ENCODE measurements around the gene GAB1. TPM values are rescaled to one million over a fixed set of nuclear protein-coding genes. Genes with fewer than 3 reads are reported as not detected.

The GAB1 gene
- total and polyA plus RNA-seq, 2 of the 8 experiments (the other 6 are each of a cell fraction or from before 2014, with no cell fraction given), result 6.8 to 21.3 TPM

GRCh38 chr4:143289370-143289769 lies 47.3 kb upstream of the GAB1 start:
- Histone ChIP-seq H2BK5ac (ENCODE audit: low read depth, low read length) (no peak overlapping the region), H3K4me2 (ENCODE audit: insufficient read depth in 1 of 2, low read depth in 2 of 2, low read length in 2 of 2) (no peak overlapping the region), H3K14ac (ENCODE audit: insufficient read length) (no peak overlapping the region), H4K5ac (ENCODE audit: insufficient read length, low read depth, low read length) (no peak overlapping the region), H4K20me1 (replicated peaks in 1 of 2; ENCODE audit: control insufficient read depth in 1 of 2, insufficient read depth in 2 of 2, low read length in 2 of 2) (no peaks in the 10 kb centered on the region), H2BK12ac (ENCODE audit: low read depth, low read length) (no peak overlapping the region), H3K4me3 (ENCODE audit: extremely low read depth in 1 of 4, insufficient read depth in 2 of 4, low read depth in 3 of 4, low read length in 4 of 4) (no peak overlapping the region), H2AK5ac (ENCODE audit: low read depth, low read length) (no peak overlapping the region), H3K27me3 (replicated peaks in 1 of 4; ENCODE audit: control insufficient read depth in 3 of 4, extremely low read depth in 1 of 4, insufficient read depth in 3 of 4, low read length in 3 of 4) (no peaks in the 10 kb centered on the region), H2BK15ac (ENCODE audit: low read length) (no peak overlapping the region), H3K79me2 (ENCODE audit: control insufficient read depth in 1 of 2, insufficient read depth in 2 of 2, low read length in 2 of 2) (no peaks in the 10 kb centered on the region), H3K56ac (replicated peaks; ENCODE audit: insufficient read length, low read depth, low read length) (no peak overlapping the region), H2AFZ (ENCODE audit: low read length) (no peak overlapping the region), H3K23me2 (ENCODE audit: low read depth, low read length) (no peaks in the 10 kb centered on the region), H4K91ac (replicated peaks; ENCODE audit: insufficient read length, low read length) (no peak overlapping the region), H3K36me3 (ENCODE audit: control insufficient read depth in 2 of 4, insufficient read depth in 4 of 4, low read length in 3 of 4) (no peaks in the 10 kb centered on the region), H3K18ac (ENCODE audit: extremely low read depth, low read length) (no peak overlapping the region), H2BK20ac (ENCODE audit: low read length) (no peak overlapping the region), H4K8ac (ENCODE audit: extremely low read depth, insufficient read depth, low read length) (no peak overlapping the region), H2BK120ac (replicated peaks; ENCODE audit: low read depth, low read length) (no peak overlapping the region), H3K23ac (ENCODE audit: insufficient read length) (no peak overlapping the region), H3K9me3 (ENCODE audit: insufficient read depth in 2 of 2, low read depth in 1 of 2, low read length in 1 of 2) (no peaks in the 10 kb centered on the region), H3K79me1 (ENCODE audit: low read depth, low read length) (no peaks in the 10 kb centered on the region), H3K4me1 (replicated peaks in 1 of 4; ENCODE audit: control insufficient read depth in 3 of 4, insufficient read depth in 4 of 4, low read length in 3 of 4) (peaks cover 0 to 5% (median 3%) of the 10 kb centered on the region in 4 experiments; a peak in 3 of 7 replicates), H3K4ac (replicated peaks; ENCODE audit: insufficient read length, low read depth, low read length) (no peak overlapping the region), H3K9ac (replicated peaks in 1 of 4; ENCODE audit: extremely low read depth in 1 of 4, low read depth in 3 of 4, low read length in 3 of 4) (no peak overlapping the region), H3K27ac (ENCODE audit: low read depth, low read length) (no peak overlapping the region)
- ChIA-PET CTCF (ENCODE audit: partially characterized antibody) (no interaction called here), POLR2A (ENCODE audit: partially characterized antibody) (no interaction called here)
- FAIRE-seq, result no peak
- no peak for DNase-seq (ENCODE audit: low read depth in 1 of 2, low spot score in 2 of 2)
- TF ChIP-seq NANOG (IDR thresholded peaks at IDR 0.05; ENCODE audit: insufficient read depth, low read depth, low read length, poor library complexity, severe bottlenecking) (no peak), TCF12 (IDR thresholded peaks at IDR 0.05; ENCODE audit: low read depth, low read length) (no peak), TAF7 (optimal IDR thresholded peaks at IDR 0.05; ENCODE audit: borderline replicate concordance, low read depth, low read length) (no peak), CTBP2 (IDR thresholded peaks at IDR 0.05; ENCODE audit: borderline replicate concordance, insufficient read depth, insufficient read length, low read length) (no peak), PHF8 (conservative IDR thresholded peaks at IDR 0.05; ENCODE audit: low read depth, low read length) (no peak), SP4 (IDR thresholded peaks at IDR 0.05; ENCODE audit: low read length) (no peak), KDM5A (IDR thresholded peaks at IDR 0.05; ENCODE audit: low read length) (no peak), RXRA (IDR thresholded peaks at IDR 0.05; ENCODE audit: insufficient read depth, low read depth, low read length) (no peak), CREB1 (IDR thresholded peaks at IDR 0.05) (no peak), POLR2A (IDR thresholded peaks at IDR 0.05; ENCODE audit: control extremely low read depth in 1 of 2, low read depth in 2 of 2, low read length in 2 of 2) (no peak), MAX (IDR thresholded peaks at IDR 0.05) (no peak), CEBPB (IDR thresholded peaks at IDR 0.05; ENCODE audit: low read depth, low read length) (no peak), ASH2L (IDR thresholded peaks at IDR 0.05; ENCODE audit: low read length) (no peak), HDAC2 (IDR thresholded peaks at IDR 0.05; ENCODE audit: borderline replicate concordance in 1 of 2, low read depth in 2 of 2, low read length in 2 of 2) (no peak)
